ENCODE measurements around the gene RBM33. TPM values are rescaled to one million over a fixed set of nuclear protein-coding genes. Genes with fewer than 3 reads are reported as not detected.

Gene RBM33
- total and polyA plus RNA-seq, 9 of the 15 experiments (the other 6 are each of a cell fraction or from before 2014, with no cell fraction given) = 4.4 to 80.7 (median 27.3) TPM

DNA sequence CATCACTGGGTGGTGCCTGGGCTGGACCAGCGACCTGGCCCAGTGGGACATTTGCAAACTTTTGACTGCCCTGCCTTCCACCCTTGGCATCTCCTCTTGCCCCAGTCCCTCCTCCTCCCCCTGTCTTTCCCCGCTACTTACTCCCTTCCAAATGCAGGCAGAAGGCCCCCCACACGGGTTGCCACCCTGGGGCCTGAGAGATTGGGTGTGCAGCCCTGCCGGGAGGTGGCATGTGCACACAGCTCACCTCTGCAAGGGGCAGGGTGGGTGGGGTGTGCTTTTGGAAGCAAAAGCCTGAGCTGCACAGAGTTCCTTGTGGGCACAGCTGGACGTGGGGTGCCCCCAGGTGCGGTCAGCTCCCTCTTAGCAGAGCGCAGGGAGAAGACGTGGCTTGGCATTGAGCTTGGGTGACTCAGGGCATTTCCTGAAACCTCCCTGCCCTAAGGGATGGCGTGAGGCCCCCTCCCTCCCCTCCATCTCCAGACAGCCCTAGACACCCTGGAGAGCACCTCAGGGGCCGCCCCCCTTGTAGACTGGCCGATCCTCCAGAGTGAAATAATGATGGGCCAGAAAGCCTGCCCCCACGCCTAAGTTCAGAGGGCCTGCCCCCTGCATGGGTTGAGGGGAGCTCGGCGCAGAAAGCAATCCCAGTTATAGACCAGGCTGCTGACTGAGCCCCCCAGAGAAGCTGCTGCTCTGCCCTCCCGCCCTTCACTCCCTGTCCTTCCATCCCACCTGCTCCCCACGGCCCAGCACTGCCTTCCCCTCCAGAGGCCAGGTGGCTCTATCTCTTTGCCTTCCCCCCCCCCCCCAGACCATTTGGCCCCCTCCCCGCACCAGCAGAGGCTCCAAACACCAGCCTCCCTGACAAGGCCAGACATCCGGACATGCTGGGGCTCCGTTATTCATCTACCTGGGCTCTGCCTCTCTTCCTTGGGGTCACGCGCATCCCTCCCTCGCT, 170.1 kb downstream of the RBM33 start:
- H3K4me1 ChIP-seq (replicated peaks in 1 of 2; ENCODE audit: control insufficient read depth in 2 of 2, insufficient read depth in 2 of 2, low read length in 2 of 2) = peaks cover 0 to 16% of the 10 kb centered on the region in 2 experiments; a peak in 1 of 5 replicates
- TF ChIP-seq CCAR2 (IDR thresholded peaks at IDR 0.05; ENCODE audit: low read depth, low read length) = no peak
- TF ChIP-seq SAFB2 (IDR thresholded peaks at IDR 0.05; ENCODE audit: borderline replicate concordance, low read depth, low read length, severe bottlenecking) = no peak
- TF ChIP-seq HNRNPLL (IDR thresholded peaks at IDR 0.05; ENCODE audit: low read depth, low read length, poor library complexity, severe bottlenecking) = no peak
- no peak for TF ChIP-seq LEF1 (IDR thresholded peaks at IDR 0.05)
- TF ChIP-seq ZNF316 (IDR thresholded peaks at IDR 0.05) = no peak
- no peak for TF ChIP-seq SRF (CRISPR knock-in tag; IDR thresholded peaks at IDR 0.05)
- no peak for TF ChIP-seq ZNF695 (CRISPR knock-in tag; IDR thresholded peaks at IDR 0.05)
- no peak for TF ChIP-seq ZNF232 (CRISPR knock-in tag; IDR thresholded peaks at IDR 0.05)
- TF ChIP-seq PCBP2 (IDR thresholded peaks at IDR 0.05; ENCODE audit: low read depth, low read length, poor library complexity, severe bottlenecking) = no peak
- TF ChIP-seq TCF7 (IDR thresholded peaks at IDR 0.05; ENCODE audit: borderline replicate concordance) = no peak
- no peak for TF ChIP-seq HNRNPH1 (optimal IDR thresholded peaks at IDR 0.05; ENCODE audit: low read depth, low read length)
- TF ChIP-seq ZNF644 (tag; IDR thresholded peaks at IDR 0.05; ENCODE audit: low read depth) = no peak
- no peak for TF ChIP-seq FOXJ3 (CRISPR knock-in tag; IDR thresholded peaks at IDR 0.05)
- TF ChIP-seq U2AF1 (optimal IDR thresholded peaks at IDR 0.05; ENCODE audit: low read depth, low read length) = no peak
- TF ChIP-seq ESRRB (CRISPR knock-in tag; IDR thresholded peaks at IDR 0.05; ENCODE audit: borderline replicate concordance) = no peak
- no peak for TF ChIP-seq JUN (IDR thresholded peaks at IDR 0.05; ENCODE audit: borderline replicate concordance, low read depth, low read length)
- no peak for TF ChIP-seq JUN (CRISPR knock-in tag; IDR thresholded peaks at IDR 0.05; ENCODE audit: borderline replicate concordance)
- TF ChIP-seq KLF10 (CRISPR knock-in tag; IDR thresholded peaks at IDR 0.05) = no peak
- ATAC-seq = no peak
- no TSS peak for BruUV-seq (replicated peaks)
- H3K36me3 ChIP-seq (ENCODE audit: control insufficient read depth, insufficient read depth, low read length) = no peaks in the 10 kb centered on the region
- no peak overlapping the region for H3K4me2 ChIP-seq (ENCODE audit: insufficient read depth, low read length)
- intact Hi-C loops (cut with micrococcal nuclease) (loop anchor here (5.0 kb wide), 1 partner anchor 658 kb away; no protein-coding TSS in a partner anchor), in situ Hi-C loops (cut with MboI) (loop anchor here (10.0 kb wide), 2 partner anchors 660 to 1000 kb away; no protein-coding TSS in a partner anchor)
- H2AFZ ChIP-seq (ENCODE audit: low read depth, low read length) = no peak overlapping the region
- H3K79me2 ChIP-seq (ENCODE audit: control insufficient read depth, insufficient read depth, low read length) = no peaks in the 10 kb centered on the region
- 1% methylated on average over 16 of the region's 22 CpGs for WGBS (ENCODE audit: insufficient coverage, low coverage, missing lambda C conversion rate)
- no peak for DNase-seq (ENCODE audit: extremely low read depth in 1 of 4, low spot score in 3 of 4)
- no peak overlapping the region for H3K27ac ChIP-seq (ENCODE audit: extremely low read depth, low read depth, low read length)
- no peak overlapping the region for H3K4me3 ChIP-seq
- POLR2A ChIA-PET = interaction anchor here (0.6 kb wide), 1 partner anchor 36 kb away, joined by 3 read pairs; no protein-coding TSS in a partner anchor
- H3K27me3 ChIP-seq (ENCODE audit: control insufficient read depth in 2 of 2, insufficient read depth in 2 of 2, low read length in 2 of 2) = peaks cover 45 to 87% of the 10 kb centered on the region in 2 experiments
- CTCF ChIA-PET (ENCODE audit: low intra/inter-chr PET ratio) = interaction anchor here (0.5 to 1.6 kb wide), 4 partner anchors 362 to 1620 kb away, joined by 3 to 8 read pairs (median 5); no protein-coding TSS in a partner anchor
- FAIRE-seq = no peak
- 0 out of 4 replicates have a peak overlapping the region, but pooled peaks of 1 of the 2 experiments have one; percentile 26 for H3K9ac ChIP-seq (ENCODE audit: insufficient read depth in 1 of 2, low read depth in 2 of 2, low read length in 2 of 2)
- no peaks in the 10 kb centered on the region for H3K9me3 ChIP-seq (replicated peaks; ENCODE audit: control insufficient read depth, insufficient read depth, low read depth, low read length)
- H3K9me1 ChIP-seq (ENCODE audit: control insufficient read depth, insufficient read depth, low read length) = no peaks in the 10 kb centered on the region
- peaks cover 13% of the 10 kb centered on the region for H4K20me1 ChIP-seq (replicated peaks; ENCODE audit: control insufficient read depth, insufficient read depth, low read length)

Data from K562 (cell line).